SJSA1 (cell line): ENCODE data around the gene EXT2. TPM values are rescaled to one million over a fixed set of nuclear protein-coding genes. Genes with fewer than 3 reads are reported as not detected.
A peak's percentile ranks its signal among the peaks of the same experiment; 100 is the strongest.

Experiments
- DNase-seq, 2 experiments: peaks; one replicate each; pipeline ENCODE4 v3.0.0-alpha.2; 2015 to 2020; ENCODE audit warnings: low spot score in 2 of 2, low read depth in 1 of 2
- H3K27ac ChIP-seq: fragments of 250-450 bp; sonication (Bioruptor Pico); 2 replicates; pipeline ENCODE4 v1.5.1; 2020; ENCODE audit warnings: mild to moderate bottlenecking, moderate library complexity
- H3K27me3 ChIP-seq: fragments of 250-450 bp; sonication (Bioruptor Pico); replicated peaks from 2 replicates; pipeline ENCODE4 v1.5.1; 2020; ENCODE audit warnings: mild to moderate bottlenecking, moderate library complexity
- H3K36me3 ChIP-seq: fragments of 250-450 bp; sonication (Bioruptor Pico); 2 replicates; pipeline ENCODE4 v1.5.1; 2020; ENCODE audit warnings: mild to moderate bottlenecking
- H3K4me1 ChIP-seq: fragments of 250-450 bp; sonication (Bioruptor Pico); replicated peaks from 2 replicates; pipeline ENCODE4 v1.6.1; 2021; ENCODE audit warnings: mild to moderate bottlenecking
- H3K4me3 ChIP-seq: fragments of 250-450 bp; sonication (Bioruptor Pico); 2 replicates; pipeline ENCODE4 v1.5.1; 2020; ENCODE audit warnings: mild to moderate bottlenecking
- H3K9me3 ChIP-seq: fragments of 250-450 bp; sonication (Bioruptor Pico); replicated peaks from 2 replicates; pipeline ENCODE4 v1.5.1; 2020; ENCODE audit warnings: mild to moderate bottlenecking
- total RNA-seq: library from RNA; depleted of rRNA; stranded (reverse); fragments of >200 nt; shearing (Covaris generic); gene quantifications from 2 replicates; pipeline ENCODE4 v1.2.3, GENCODE V29; 2014

EXT2 gene
- total RNA-seq, 1 experiment from 2014 or later = 202 TPM

DNA sequence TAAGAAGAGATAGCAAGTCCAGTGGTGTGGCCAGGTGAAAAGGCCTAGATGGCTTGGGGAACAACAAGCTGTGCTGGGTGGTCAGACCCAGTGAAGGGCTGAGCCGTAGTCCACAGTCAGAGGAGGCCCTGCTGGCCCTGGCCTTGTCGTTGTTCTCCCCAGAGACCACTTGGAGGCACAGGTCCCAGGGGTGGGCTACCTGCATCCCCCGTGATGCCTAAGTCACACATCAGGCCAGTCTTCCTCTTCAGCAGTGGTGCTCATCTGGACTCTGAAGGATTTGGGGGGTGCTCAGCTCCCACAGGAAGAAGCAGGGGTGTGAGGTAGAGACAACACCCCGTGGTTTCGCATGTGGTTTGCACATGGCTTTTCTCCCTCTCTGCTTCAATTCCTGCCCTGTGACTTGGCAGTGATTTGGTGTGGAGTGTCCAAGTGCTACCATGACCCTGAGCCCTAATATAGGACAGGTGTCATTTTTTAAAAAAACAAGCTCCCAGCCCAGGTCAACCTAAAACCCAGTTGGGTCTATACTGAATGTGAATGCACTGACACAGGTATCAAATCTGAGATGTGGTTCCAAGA lies 163.5 kb downstream of the EXT2 start:
- Histone ChIP-seq H3K4me1 (peaks cover 13% of the 10 kb centered on the region), H3K4me3 (no peak overlapping the region), H3K36me3 (peaks cover 38% of the 10 kb centered on the region), H3K27me3 (no peaks in the 10 kb centered on the region), H3K9me3 (no peaks in the 10 kb centered on the region), H3K27ac (no peak overlapping the region)
- no peak for DNase-seq

DNA sequence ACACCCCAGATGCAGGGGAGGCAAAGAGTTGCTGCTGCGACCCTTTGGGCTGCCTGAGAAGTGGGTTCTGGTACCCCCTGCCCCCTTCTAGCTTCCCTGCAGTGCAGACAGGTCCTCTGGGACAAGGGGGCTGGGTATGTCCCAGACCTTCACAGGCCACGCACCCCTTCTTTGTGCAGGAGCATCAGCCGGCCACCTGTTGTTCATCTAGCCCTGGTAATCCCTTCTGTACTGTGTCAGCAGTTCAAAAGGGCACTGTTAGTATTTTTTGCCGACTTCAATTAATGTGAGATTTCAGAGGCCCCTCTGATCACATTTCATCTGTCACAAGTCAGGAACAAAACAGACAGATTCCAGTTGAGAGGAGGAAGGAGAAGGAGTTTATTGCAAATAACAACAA lies 164.6 kb downstream of the EXT2 start:
- no peaks in the 10 kb centered on the region for H3K9me3 ChIP-seq
- peaks cover 50% of the 10 kb centered on the region for H3K36me3 ChIP-seq
- DNase-seq = no peak
- H3K4me3 ChIP-seq = no peak overlapping the region
- no peaks in the 10 kb centered on the region for H3K27me3 ChIP-seq
- H3K4me1 ChIP-seq = peaks cover 13% of the 10 kb centered on the region
- no peak overlapping the region for H3K27ac ChIP-seq

DNA sequence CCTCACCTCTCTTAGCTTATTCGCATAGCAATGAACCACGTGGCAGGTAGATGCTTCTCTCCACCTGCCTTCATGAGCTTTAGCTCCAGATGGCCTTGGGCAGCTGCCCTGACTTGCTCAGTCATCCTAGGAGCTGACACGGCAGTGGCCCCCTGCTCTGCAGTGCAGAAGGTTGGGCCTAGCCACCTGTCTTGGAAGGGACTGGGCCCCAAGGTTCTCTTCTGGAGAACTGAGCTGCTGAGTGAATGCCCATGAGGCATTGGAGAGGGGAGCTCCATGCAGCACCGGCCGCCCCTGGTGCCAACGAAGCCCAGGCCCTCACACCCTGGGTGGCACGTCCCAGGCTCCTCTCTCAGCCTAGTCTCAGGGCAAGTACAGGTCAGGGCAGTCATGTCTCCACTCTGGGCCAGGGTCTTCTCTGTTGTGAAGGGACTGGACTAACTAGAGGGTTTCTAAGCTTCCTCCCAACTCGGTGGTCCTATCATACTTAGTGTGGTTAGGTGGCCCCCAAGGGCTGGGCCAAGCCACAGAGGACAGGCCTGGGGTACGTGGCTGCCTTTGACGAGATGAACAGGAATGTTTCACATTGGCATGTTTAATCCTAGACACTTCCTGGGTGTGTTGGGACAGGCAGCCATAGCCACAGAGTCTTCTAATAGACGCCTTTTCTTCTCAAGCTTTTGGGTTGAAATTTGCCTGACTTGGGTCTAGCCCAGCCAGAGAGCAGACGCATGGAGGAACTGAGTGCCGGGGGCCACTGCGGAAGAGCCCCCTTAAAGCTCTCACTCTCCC lies 166.5 kb downstream of the EXT2 start:
- Histone ChIP-seq H3K4me3 (no peak overlapping the region), H3K27me3 (no peaks in the 10 kb centered on the region), H3K9me3 (no peaks in the 10 kb centered on the region), H3K27ac (no peak overlapping the region), H3K36me3 (peaks cover 69% of the 10 kb centered on the region), H3K4me1 (peaks cover 13% of the 10 kb centered on the region)
- no peak for DNase-seq

DNA sequence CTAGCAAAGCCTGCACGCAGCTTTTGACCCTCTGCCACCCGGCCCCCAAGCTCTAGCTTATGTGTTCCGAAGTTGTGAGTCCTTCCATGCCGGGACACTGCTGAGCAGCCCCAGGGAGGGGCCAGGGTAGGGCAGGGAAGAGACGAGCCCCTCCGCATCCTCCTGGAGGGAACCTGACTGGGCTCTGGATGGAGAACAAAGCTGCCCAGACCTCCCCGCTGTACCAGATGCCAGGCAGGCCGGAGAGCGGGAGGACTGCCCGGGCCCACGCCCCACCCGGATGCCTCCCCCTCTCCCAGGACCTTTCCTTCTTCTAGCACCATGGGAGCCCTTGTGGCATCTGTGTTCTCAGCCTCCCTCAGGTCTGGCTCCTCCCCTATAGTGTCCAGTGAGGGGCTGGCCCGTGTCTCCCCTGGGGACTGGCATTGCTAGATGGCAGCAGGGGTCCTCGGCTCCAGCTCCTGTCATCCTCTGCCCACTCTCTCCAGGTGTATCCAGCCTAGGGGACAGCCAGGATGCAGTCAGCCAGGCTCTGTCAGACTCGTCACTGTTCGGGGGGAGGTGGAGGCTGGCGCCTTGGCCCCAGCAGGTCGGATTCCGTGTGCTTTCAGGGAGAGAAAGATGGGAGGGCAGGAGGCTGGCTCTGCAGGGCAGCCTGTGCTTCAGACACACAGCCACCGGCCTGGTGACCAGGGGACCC lies 168.4 kb downstream of the EXT2 start:
- Histone ChIP-seq H3K4me1 (peaks cover 13% of the 10 kb centered on the region), H3K27me3 (no peaks in the 10 kb centered on the region), H3K36me3 (peaks cover 88% of the 10 kb centered on the region), H3K4me3 (no peak overlapping the region), H3K9me3 (no peaks in the 10 kb centered on the region), H3K27ac (no peak overlapping the region)
- DNase-seq = no peak

DNA sequence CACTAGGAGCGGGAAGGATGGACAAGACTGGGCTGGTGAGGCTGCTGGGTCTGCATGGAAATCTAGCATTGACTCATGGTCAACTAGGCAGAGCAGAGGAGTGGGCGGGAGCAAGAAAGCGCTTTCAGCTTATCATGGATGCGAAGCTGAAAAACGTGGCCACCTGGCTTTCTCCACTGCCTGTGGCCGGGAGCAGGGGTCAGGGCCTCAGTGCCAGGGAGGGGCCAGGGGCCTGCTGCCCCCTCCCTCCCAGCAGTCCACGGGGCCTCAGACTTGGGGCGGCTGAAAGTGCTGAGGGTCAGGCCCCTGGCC lies 168.9 kb downstream of the EXT2 start:
- Histone ChIP-seq H3K27ac (no peak overlapping the region), H3K4me1 (peaks cover 17% of the 10 kb centered on the region), H3K4me3 (no peak overlapping the region), H3K36me3 (peaks cover 93% of the 10 kb centered on the region), H3K27me3 (no peaks in the 10 kb centered on the region), H3K9me3 (no peaks in the 10 kb centered on the region)
- DNase-seq = no peak

DNA sequence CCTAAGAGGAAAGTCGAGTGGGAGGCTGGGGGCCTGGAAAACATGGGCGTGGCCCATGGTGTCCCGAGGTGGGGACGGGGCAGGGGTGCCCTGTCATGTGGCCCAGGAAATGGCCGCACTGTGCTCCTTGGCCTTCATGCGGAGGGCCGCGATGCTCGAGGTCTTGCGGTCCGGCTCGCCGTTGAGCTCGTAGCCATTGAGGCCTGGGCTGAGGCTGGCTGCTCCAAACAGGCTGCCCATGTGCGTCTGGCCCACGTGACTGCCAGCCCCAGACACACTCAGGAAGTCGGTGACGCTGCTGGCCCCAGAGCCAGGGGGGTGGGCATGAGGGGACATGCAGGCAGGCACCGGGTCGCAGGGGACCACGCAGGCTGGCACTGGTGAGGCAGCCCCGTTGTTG lies 169.3 kb downstream of the EXT2 start:
- H3K36me3 ChIP-seq = peaks cover 94% of the 10 kb centered on the region
- no peak overlapping the region for H3K27ac ChIP-seq
- no peaks in the 10 kb centered on the region for H3K27me3 ChIP-seq
- peaks cover 21% of the 10 kb centered on the region for H3K4me1 ChIP-seq
- DNase-seq = no peak
- H3K4me3 ChIP-seq = no peak overlapping the region
- no peaks in the 10 kb centered on the region for H3K9me3 ChIP-seq

DNA sequence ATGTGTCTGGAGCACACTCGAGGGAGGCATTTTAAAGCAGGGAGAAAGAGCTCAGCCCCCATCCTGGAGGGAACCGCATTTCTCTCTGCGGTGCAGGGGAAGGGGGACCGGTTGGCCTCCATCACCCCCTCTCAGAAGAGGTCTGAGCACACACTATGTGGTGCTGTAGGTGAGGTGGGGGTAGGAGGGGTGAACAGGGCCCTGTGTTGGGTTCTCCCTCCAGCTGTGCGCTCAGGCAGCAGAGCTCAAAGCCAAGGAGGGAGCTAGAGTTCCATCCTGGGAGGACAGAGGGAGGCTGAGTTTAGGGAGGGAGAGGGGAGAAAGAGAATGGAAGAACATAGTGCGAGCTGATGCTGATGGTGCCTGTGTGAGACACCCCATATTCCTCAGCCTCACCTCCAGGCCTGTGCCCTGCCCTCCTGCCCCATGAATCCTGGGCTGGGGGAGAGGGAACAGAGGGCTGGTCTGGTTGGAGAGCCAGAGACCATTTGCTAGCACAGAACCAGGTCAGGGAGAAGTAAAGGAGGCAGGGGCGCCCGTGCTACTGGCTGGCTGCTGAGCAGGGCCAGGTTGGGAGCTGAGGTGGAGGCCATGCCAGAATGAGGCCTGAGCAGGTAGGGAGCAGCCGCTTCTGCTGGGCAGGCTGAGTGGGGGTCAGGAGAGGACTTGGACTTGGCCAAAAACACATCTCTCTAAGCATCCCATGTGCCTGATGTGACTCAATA lies 170.7 kb downstream of the EXT2 start:
- Histone ChIP-seq H3K36me3 (peaks cover 88% of the 10 kb centered on the region), H3K27ac (no peak overlapping the region), H3K27me3 (no peaks in the 10 kb centered on the region), H3K9me3 (no peaks in the 10 kb centered on the region), H3K4me3 (no peak overlapping the region), H3K4me1 (peaks cover 35% of the 10 kb centered on the region)
- DNase-seq = peak in 1 of 2 experiments; percentile 42

DNA sequence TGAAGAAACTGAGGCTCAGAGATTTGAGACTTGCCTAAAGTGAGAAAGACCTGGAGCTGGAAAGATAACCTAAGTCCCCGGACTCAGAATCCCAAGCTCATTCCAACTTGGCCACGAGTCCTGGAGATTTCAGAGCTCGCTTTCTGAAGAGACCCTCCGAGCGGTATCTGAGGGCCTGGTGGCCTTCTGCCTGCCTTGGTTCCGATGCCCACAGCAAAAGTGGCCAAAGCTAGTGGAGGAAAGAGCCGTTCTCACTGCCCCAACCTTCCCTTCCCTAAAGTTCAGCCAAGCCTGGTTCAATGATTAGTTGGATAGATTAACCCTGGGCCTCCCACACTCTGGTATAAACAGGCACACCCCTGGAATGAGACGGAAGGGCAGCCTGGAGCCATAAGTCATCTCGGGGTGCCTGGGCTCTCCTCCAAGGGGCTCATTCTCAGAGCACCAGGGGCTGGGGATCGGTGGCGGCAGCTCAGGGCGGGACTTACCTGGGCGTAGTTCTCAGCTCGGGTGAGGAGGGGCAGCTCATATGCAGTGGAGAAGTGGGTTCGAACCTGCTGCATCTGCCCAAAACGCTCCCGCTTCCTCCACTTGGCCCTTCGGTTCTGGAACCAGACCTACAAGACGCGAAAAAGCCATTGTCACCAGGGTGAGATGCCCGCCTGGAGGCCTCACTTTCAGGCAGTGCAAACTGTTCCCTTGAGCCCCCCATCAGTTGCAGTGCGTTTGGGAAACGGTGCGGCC lies 171.7 kb downstream of the EXT2 start:
- H3K27me3 ChIP-seq = no peaks in the 10 kb centered on the region
- H3K36me3 ChIP-seq = peaks cover 88% of the 10 kb centered on the region
- peaks cover 45% of the 10 kb centered on the region for H3K4me1 ChIP-seq
- H3K27ac ChIP-seq = no peak overlapping the region
- no peak overlapping the region for H3K4me3 ChIP-seq
- no peaks in the 10 kb centered on the region for H3K9me3 ChIP-seq
- DNase-seq = no peak

DNA sequence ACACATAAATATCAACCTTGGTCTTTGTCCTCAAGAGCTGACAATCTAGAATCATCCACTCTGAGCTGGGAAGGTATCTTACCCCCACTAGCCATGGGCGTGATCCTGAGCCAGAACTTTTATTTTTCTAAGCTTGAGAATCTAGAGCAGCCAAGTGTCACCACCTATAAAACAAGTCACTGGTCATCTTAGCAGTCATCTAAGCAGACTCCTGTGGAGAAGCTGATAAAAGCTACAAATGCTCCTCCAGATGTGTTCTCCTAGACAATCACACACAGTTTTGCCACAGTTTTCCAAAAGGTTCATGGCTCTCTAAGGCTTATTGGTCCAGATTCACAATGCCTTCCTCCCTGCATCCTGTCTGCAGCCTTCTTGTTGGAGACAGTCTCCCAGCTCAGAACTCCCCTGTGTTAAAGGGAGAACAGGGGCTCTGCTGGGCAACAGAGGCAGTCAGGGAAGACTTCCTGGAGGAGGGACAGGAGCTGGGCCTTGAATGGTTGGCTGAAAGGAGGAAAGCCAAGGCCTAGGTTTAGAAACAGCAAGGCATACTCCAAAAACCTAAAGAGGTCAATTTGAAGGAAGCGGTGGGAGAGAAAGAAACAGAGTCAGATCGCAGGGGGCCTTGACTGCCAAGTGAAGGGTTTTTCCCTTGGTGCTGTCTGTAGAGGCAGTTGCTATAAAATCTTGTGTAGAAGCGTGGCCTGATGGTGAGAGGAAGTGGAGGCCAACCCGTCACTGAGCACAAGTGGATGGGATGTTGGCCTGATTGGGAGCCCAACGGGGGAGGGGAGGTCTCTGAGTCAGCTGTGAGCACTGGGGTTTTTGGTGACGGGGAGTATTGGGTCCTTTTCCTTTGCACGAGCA lies 172.5 kb downstream of the EXT2 start:
- Histone ChIP-seq H3K27me3 (no peaks in the 10 kb centered on the region), H3K4me1 (peaks cover 45% of the 10 kb centered on the region), H3K27ac (no peak overlapping the region), H3K36me3 (peaks cover 88% of the 10 kb centered on the region), H3K9me3 (no peaks in the 10 kb centered on the region), H3K4me3 (no peak overlapping the region)
- peak in 1 of 2 experiments; percentile 68 for DNase-seq

DNA sequence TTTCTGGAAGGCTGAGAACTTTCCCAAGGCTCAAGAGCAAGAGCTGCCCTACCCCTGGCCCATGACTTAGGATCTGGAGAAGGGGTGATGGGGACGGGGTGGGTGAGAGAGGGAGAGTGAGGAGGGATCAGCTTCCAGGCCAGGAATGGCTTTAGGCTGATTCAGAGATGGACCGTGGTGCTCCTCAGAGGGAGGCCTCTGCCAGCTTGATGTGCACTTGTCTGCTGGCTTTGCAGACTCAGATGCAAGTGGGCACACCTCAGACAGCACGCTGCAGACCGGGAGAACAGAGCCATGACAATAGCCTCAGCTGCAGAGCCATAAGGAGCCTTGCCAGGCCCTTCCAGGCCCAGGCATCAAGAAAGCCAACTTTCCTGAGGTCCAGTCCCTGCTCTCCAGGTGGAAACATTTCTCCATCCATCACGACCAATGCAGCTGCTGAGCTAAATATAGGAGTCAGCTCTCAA lies 173.2 kb downstream of the EXT2 start:
- no peak for DNase-seq
- Histone ChIP-seq H3K27ac (peak overlapping the region; percentile 84; the same call in 1 of the 2 replicates), H3K4me3 (no peak overlapping the region), H3K9me3 (no peaks in the 10 kb centered on the region), H3K36me3 (peaks cover 88% of the 10 kb centered on the region), H3K4me1 (peaks cover 45% of the 10 kb centered on the region), H3K27me3 (no peaks in the 10 kb centered on the region)

DNA sequence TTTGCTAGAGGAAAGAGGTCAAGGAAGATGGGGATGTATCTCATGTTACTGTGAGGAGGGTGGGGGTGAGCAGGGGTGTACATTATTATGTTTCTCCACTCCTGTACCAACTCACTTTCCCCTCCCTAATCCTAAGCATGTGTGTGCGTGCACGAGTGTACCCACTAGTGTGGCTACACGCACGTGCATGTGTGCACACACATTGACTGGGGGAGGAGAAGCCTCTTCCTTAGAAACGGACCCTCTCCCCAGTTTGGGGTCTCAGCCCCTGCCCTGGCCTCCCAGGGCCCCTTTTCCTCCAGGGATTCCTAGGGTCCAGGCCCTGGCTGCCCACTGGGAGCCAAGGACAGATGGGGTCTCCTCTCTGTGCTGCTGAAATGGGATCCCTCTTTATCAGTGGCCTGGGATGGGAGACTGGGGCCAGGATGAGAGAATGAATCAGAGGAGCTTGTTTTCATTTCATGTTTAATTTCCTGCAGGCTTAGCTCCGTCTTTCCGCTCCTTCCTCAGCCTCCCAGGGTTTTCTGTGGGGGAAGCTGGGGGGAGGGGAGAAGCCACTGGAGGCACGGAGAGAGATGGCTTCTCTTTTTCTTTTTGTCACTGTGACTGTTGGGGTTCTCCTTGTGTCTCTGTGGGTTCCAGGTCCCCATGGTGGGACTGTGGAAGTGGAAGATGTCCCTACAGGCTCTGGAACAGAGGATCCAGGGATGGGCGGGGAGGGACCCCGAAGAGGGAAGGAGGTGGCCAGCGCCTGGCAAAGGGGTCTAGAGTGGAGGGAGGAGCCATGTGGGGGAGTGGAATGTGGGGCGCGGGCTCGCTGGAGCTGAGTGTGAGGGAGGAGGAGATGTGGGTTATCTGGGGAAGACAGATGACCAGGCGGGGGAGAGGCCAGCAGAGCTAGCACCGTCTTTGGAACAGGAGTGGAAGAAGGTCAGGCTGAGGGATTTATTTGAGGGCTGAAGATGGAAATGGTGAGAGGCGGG lies 174.2 kb downstream of the EXT2 start:
- peak; percentile 89 to 93 for DNase-seq

More for the DNA sequence above, 174.2 kb downstream of the EXT2 start:
- Histone ChIP-seq H3K36me3 (peaks cover 88% of the 10 kb centered on the region), H3K27me3 (no peaks in the 10 kb centered on the region), H3K27ac (peak overlapping the region; percentile 84), H3K9me3 (no peaks in the 10 kb centered on the region), H3K4me1 (peaks cover 45% of the 10 kb centered on the region), H3K4me3 (peak overlapping the region; percentile 1; the same call in 1 of the 2 replicates)
